GM12878 (cell line): Measurements from ENCODE around the gene BRINP2. TPM values are rescaled to one million over a fixed set of nuclear protein-coding genes. Genes with fewer than 3 reads are reported as not detected.

ENCODE experiments used
- ATAC-seq: fragments of 200-7000 bp; cut with Tn5 transposase; 3 replicates; pipeline ENCODE4 v1.9.1; 2020; ENCODE audit warnings: mild to moderate bottlenecking, moderate library complexity
- BruUV-seq: library from RNA; stranded (reverse); fragments of 400-500 nt; replicated peaks from 2 replicates; lab custom pipeline; 2021; lab: Mats Ljungman, UMichigan
- CTCF ChIA-PET: fragments of 300-600 bp; sonication (Branson Sonifier 250); formaldehyde crosslinking; extraction: SDS; loops from one replicate; lab custom pipeline; 2021; ENCODE audit warnings: inconsistent platforms; lab: Yijun Ruan, JAX
- POLR2A ChIA-PET: fragments of 350-600 bp; formaldehyde crosslinking; extraction: SDS; loops from one replicate; lab custom pipeline; 2021; ENCODE audit warnings: inconsistent platforms; lab: Charles Lee
- RAD21 ChIA-PET: fragments of 300-600 bp; sonication (Branson Sonifier 250); formaldehyde crosslinking; loops from one replicate; lab custom pipeline; 2023; ENCODE audit warnings: antibody characterized with exemption; ENCODE audit not compliant: unreplicated experiment; lab: Charles Lee
- SMC1A ChIA-PET: fragments of 300-600 bp; sonication (Branson Sonifier 250); formaldehyde crosslinking; loops from one replicate; lab custom pipeline; 2023; ENCODE audit not compliant: unreplicated experiment, uncharacterized antibody; lab: Charles Lee
- DNase-seq: peaks from one replicate; pipeline ENCODE4 v3.0.0-alpha.2; 2011; ENCODE audit warnings: low read depth, low spot score
- FAIRE-seq: peaks from 3 replicates; lab custom pipeline; 2011; peaks lifted over from hg19 to GRCh38; lab: Jason Lieb, UNC
- H2AFZ ChIP-seq: 2 replicates; pipeline ENCODE4 v1.6.0; 2011; ENCODE audit warnings: low read depth, low read length, control low read depth; ENCODE audit not compliant: control insufficient read depth
- H3K27ac ChIP-seq: 2 replicates; pipeline ENCODE4 v1.5.1; 2011; ENCODE audit warnings: control low read depth; ENCODE audit not compliant: control insufficient read depth, insufficient read depth
- H3K27me3 ChIP-seq, 2 experiments: replicated peaks in 1 of 2; 2 replicates each; pipeline versions ENCODE4 v1.6.0 to v1.6.1; 2011; ENCODE audit warnings: low read length in 1 of 2; ENCODE audit not compliant: control insufficient read depth in 2 of 2, insufficient read depth in 2 of 2
- H3K36me3 ChIP-seq, 2 experiments: 2 replicates each; pipeline ENCODE4 v1.5.1; 2011; ENCODE audit warnings: low read length in 1 of 2; ENCODE audit not compliant: control insufficient read depth in 2 of 2, insufficient read depth in 2 of 2
- H3K4me1 ChIP-seq: 2 replicates; pipeline ENCODE4 v1.6.1; 2011; ENCODE audit warnings: mild to moderate bottlenecking, low read length, moderate library complexity, mixed read lengths; ENCODE audit not compliant: control insufficient read depth, insufficient read depth
- H3K4me2 ChIP-seq: 2 replicates; pipeline ENCODE4 v1.6.0; 2011; ENCODE audit warnings: control low read depth; ENCODE audit not compliant: control insufficient read depth, insufficient read depth
- H3K4me3 ChIP-seq: fragments of 200-600 bp; sonication (generic); 2 replicates; pipeline ENCODE4 v1.5.1; 2016
- H3K79me2 ChIP-seq: 2 replicates; pipeline ENCODE4 v1.6.0; 2011; ENCODE audit warnings: low read length; ENCODE audit not compliant: control insufficient read depth, insufficient read depth
- H3K9ac ChIP-seq: 2 replicates; pipeline ENCODE4 v1.8.0; 2011; ENCODE audit warnings: low read length, control low read depth, mixed read lengths; ENCODE audit not compliant: control insufficient read depth, insufficient read depth
- H3K9me3 ChIP-seq: replicated peaks from 3 replicates; pipeline ENCODE4 v1.5.1; 2011; ENCODE audit warnings: mild to moderate bottlenecking, low read length; ENCODE audit not compliant: control insufficient read depth, insufficient read depth
- H4K20me1 ChIP-seq: 2 replicates; pipeline ENCODE4 v1.6.0; 2011; ENCODE audit not compliant: control insufficient read depth, insufficient read depth
- MEF2B ChIP-seq: fragments of 450-650 bp; IDR thresholded peaks from 2 replicates; pipeline ENCODE4 v1.6.1; 2018; ENCODE audit warnings: mild to moderate bottlenecking, moderate library complexity; ENCODE audit not compliant: partially characterized antibody, poor library complexity, severe bottlenecking
- NBN ChIP-seq: fragments of 450-650 bp; IDR thresholded peaks from 2 replicates; pipeline ENCODE4 v1.6.1; 2016
- NR2C2 ChIP-seq: IDR thresholded peaks from 2 replicates; pipeline ENCODE4 v1.6.1; 2011; ENCODE audit warnings: borderline replicate concordance, low read depth; ENCODE audit not compliant: control insufficient read depth, insufficient read length
- RB1 ChIP-seq: fragments of 450-650 bp; formaldehyde crosslinking; IDR thresholded peaks from 2 replicates; pipeline ENCODE4 v1.6.1; 2017; ENCODE audit warnings: mild to moderate bottlenecking, borderline replicate concordance
- RFX5 ChIP-seq: IDR thresholded peaks from 2 replicates; pipeline ENCODE4 v1.6.1; 2011; ENCODE audit warnings: low read depth, low read length, improper control_type of control experiment
- SP1 ChIP-seq: IDR thresholded peaks from one replicate; pipeline ENCODE4 v1.6.1; 2011; ENCODE audit warnings: low read depth, low read length
- ZNF622 ChIP-seq: fragments of 450-650 bp; IDR thresholded peaks from 2 replicates; pipeline ENCODE4 v1.6.1; 2017; ENCODE audit warnings: mild to moderate bottlenecking, inconsistent platforms
- ZZZ3 ChIP-seq: IDR thresholded peaks from 2 replicates; pipeline ENCODE4 v1.6.1; 2011; ENCODE audit warnings: low read depth; ENCODE audit not compliant: control insufficient read depth, insufficient read length
- WGBS: methylation state at CpG from one replicate; pipeline ENCODE4 v1.1.6; 2016; ENCODE audit warnings: low lambda C conversion rate; ENCODE audit not compliant: insufficient replicate concordance, insufficient coverage; ENCODE audit errors: missing lambda C conversion rate; 5-methylcytosine and 5-hydroxymethylcytosine counted together
- in situ Hi-C: fragments of 300-500 bp; cut with MboI; formaldehyde crosslinking; loops from 9 replicates; pipeline ENCODE4 v1.14.3; 2018; ENCODE audit warnings: mixed read lengths
- intact Hi-C: fragments of 100-400 bp; cut with micrococcal nuclease; formaldehyde crosslinking; loops from one replicate; pipeline ENCODE4 v1.14.2; 2022; ENCODE audit not compliant: unreplicated experiment
- polyA plus RNA-seq, 11 experiments: library from polyadenylated mRNA; depleted of rRNA in 4 of 11; unstranded in 6 of 11; stranded (reverse) in 5 of 11; fragments of >200 nt; fragmentation: Nextera tagmentation in 4 of 11; fragmentation: Illumina TruSeq in 1 of 11; extraction: Ambion mirVana in 4 of 11; extraction: Trizol in 1 of 11; gene quantifications; 1 replicate in 1 of 11; 2 replicates in 10 of 11; pipeline versions ENCODE4 v1.2.1 to v1.2.3, GENCODE V29; 2011 to 2016; ENCODE audit warnings: inconsistent platforms in 2 of 11, missing spikeins in 2 of 11, low read depth in 1 of 11
- total RNA-seq, 4 experiments: library from RNA; depleted of rRNA in 3 of 4; stranded (reverse); fragments of >200 nt in 3 of 4; fragmentation: Illumina TruSeq in 1 of 4; extraction: Trizol in 1 of 4; gene quantifications; 2 replicates each; pipeline versions ENCODE4 v1.2.1 to v1.2.3, GENCODE V29; 2013 to 2021
- TF ChIP-seq, protein P1 (sequence below): fragments of 450-650 bp; IDR thresholded peaks from 2 replicates; pipeline ENCODE4 v1.6.1; 2016; ENCODE audit warnings: mild to moderate bottlenecking
- TF ChIP-seq, protein P2 (sequence below): IDR thresholded peaks from 2 replicates; pipeline ENCODE4 v1.6.1; 2011; ENCODE audit warnings: borderline replicate concordance, low read depth, mild to moderate bottlenecking, moderate library complexity, low read length; ENCODE audit not compliant: insufficient read depth, poor library complexity, severe bottlenecking
- TF ChIP-seq, protein P3 (sequence below): fragments of 450-650 bp; IDR thresholded peaks from 2 replicates; pipeline ENCODE4 v1.6.1; 2017; ENCODE audit warnings: mild to moderate bottlenecking

The BRINP2 gene
- total and polyA plus RNA-seq, 10 of the 15 experiments (the other 5 are each of a cell fraction or from before 2014, with no cell fraction given): 0.03 TPM; not detected in 9

DNA sequence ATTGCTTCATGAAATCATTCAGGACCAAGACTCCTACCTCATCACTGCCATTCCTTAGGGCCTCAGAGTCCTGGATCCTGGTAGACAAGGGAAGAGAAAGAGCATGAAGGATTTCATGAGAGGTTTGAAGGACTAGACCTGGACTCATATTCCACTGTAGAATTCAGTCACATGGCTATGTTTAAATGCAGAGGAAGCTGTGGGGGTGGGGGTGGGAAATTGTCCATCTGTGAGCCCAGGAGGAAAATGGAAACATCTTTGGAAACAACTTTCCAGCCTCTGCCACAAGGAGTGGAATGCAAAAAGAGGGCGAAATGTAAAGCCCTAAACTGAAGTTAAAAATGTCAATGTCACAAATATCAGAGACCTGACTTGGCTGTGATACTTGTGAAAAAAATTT lies 73.0 kb downstream of the BRINP2 start:
- no peaks in the 10 kb centered on the region for H3K36me3 ChIP-seq
- intact Hi-C loops (no loop called here), in situ Hi-C loops (no loop called here)
- no peaks in the 10 kb centered on the region for H3K27me3 ChIP-seq
- H3K4me3 ChIP-seq: no peak overlapping the region
- H3K9ac ChIP-seq: no peak overlapping the region
- no TSS peak for BruUV-seq
- H2AFZ ChIP-seq: no peak overlapping the region
- ATAC-seq: no peak
- H4K20me1 ChIP-seq: no peaks in the 10 kb centered on the region
- ChIA-PET RAD21 (no interaction called here), SMC1A (no interaction called here), POLR2A (no interaction called here), CTCF (interaction anchor here (1.5 kb wide), 1 partner anchor 13 kb away, joined by 4 read pairs; no protein-coding TSS in a partner anchor)
- H3K4me1 ChIP-seq: no peaks in the 10 kb centered on the region
- DNase-seq: no peak
- WGBS: 0% methylated on average over 1 of the region's 1 CpG
- TF ChIP-seq RFX5: no peak
- no peak for TF ChIP-seq ZZZ3
- TF ChIP-seq MEF2B: no peak
- TF ChIP-seq RB1: no peak
- TF ChIP-seq, protein P1, sequence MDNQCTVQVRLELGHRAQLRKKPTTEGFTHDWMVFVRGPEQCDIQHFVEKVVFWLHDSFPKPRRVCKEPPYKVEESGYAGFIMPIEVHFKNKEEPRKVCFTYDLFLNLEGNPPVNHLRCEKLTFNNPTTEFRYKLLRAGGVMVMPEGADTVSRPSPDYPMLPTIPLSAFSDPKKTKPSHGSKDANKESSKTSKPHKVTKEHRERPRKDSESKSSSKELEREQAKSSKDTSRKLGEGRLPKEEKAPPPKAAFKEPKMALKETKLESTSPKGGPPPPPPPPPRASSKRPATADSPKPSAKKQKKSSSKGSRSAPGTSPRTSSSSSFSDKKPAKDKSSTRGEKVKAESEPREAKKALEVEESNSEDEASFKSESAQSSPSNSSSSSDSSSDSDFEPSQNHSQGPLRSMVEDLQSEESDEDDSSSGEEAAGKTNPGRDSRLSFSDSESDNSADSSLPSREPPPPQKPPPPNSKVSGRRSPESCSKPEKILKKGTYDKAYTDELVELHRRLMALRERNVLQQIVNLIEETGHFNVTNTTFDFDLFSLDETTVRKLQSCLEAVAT: no peak
- TF ChIP-seq NBN: no peak
- TF ChIP-seq, protein P2, sequence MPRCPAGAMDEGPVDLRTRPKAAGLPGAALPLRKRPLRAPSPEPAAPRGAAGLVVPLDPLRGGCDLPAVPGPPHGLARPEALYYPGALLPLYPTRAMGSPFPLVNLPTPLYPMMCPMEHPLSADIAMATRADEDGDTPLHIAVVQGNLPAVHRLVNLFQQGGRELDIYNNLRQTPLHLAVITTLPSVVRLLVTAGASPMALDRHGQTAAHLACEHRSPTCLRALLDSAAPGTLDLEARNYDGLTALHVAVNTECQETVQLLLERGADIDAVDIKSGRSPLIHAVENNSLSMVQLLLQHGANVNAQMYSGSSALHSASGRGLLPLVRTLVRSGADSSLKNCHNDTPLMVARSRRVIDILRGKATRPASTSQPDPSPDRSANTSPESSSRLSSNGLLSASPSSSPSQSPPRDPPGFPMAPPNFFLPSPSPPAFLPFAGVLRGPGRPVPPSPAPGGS: no peak
- no peak for TF ChIP-seq ZNF622
- TF ChIP-seq SP1: no peak
- TF ChIP-seq, protein P3, sequence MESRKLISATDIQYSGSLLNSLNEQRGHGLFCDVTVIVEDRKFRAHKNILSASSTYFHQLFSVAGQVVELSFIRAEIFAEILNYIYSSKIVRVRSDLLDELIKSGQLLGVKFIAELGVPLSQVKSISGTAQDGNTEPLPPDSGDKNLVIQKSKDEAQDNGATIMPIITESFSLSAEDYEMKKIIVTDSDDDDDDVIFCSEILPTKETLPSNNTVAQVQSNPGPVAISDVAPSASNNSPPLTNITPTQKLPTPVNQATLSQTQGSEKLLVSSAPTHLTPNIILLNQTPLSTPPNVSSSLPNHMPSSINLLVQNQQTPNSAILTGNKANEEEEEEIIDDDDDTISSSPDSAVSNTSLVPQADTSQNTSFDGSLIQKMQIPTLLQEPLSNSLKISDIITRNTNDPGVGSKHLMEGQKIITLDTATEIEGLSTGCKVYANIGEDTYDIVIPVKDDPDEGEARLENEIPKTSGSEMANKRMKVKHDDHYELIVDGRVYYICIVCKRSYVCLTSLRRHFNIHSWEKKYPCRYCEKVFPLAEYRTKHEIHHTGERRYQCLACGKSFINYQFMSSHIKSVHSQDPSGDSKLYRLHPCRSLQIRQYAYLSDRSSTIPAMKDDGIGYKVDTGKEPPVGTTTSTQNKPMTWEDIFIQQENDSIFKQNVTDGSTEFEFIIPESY: no peak
- TF ChIP-seq NR2C2: no peak
- H3K9me3 ChIP-seq: no peaks in the 10 kb centered on the region
- FAIRE-seq: no peak
- H3K79me2 ChIP-seq: no peaks in the 10 kb centered on the region
- no peak overlapping the region for H3K27ac ChIP-seq
- H3K4me2 ChIP-seq: no peak overlapping the region
